ENCODE results near the gene SPATS2.

SPATS2 gene

GRCh38 chr12:49557917-49558215, 190.6 kb downstream of the SPATS2 start:
- no peak for DNase-seq (ENCODE audit: low read depth, low spot score)
- no peak overlapping the region for H3K4me3 ChIP-seq (ENCODE audit: low read length)

- DNase-seq (ENCODE audit: low read depth, low spot score) = no peak
- H3K4me3 ChIP-seq (ENCODE audit: low read length) = no peak overlapping the region
Measured at GRCh38 chr12:49558526-49558925, 191.3 kb downstream of the SPATS2 start.

GRCh38 chr12:49559011-49559675, 191.9 kb downstream of the SPATS2 start:
- no peak overlapping the region for H3K4me3 ChIP-seq (ENCODE audit: low read length)
- no peak for DNase-seq (ENCODE audit: low read depth, low spot score)

GRCh38 chr12:49560695-49561094, 193.4 kb downstream of the SPATS2 start:
- DNase-seq (ENCODE audit: low read depth, low spot score) = no peak

GRCh38 chr12:49562233-49562632, 195.0 kb downstream of the SPATS2 start:
- DNase-seq (ENCODE audit: low read depth, low spot score) = no peak
- no peak overlapping the region for H3K4me3 ChIP-seq (ENCODE audit: low read length)

More at GRCh38 chr12:49560695-49561094, 193.4 kb downstream of the SPATS2 start:
- no peak overlapping the region for H3K4me3 ChIP-seq (ENCODE audit: low read length)

- no peak for DNase-seq (ENCODE audit: low read depth, low spot score)
Measured at GRCh38 chr12:49562831-49563230, 195.6 kb downstream of the SPATS2 start.

GRCh38 chr12:49563951-49564685, 196.9 kb downstream of the SPATS2 start:
- H3K4me3 ChIP-seq (ENCODE audit: low read length) = no peak overlapping the region
- no peak for DNase-seq (ENCODE audit: low read depth, low spot score)

More at GRCh38 chr12:49562831-49563230, 195.6 kb downstream of the SPATS2 start:
- no peak overlapping the region for H3K4me3 ChIP-seq (ENCODE audit: low read length)

GRCh38 chr12:49564686-49565405, 197.6 kb downstream of the SPATS2 start:
- peak; percentile 32 for DNase-seq (ENCODE audit: low read depth, low spot score)
- H3K4me3 ChIP-seq (ENCODE audit: low read length) = no peak overlapping the region

- H3K4me3 ChIP-seq (ENCODE audit: low read length) = no peak overlapping the region
- no peak for DNase-seq (ENCODE audit: low read depth, low spot score)
Measured at GRCh38 chr12:49565406-49566265, 198.4 kb downstream of the SPATS2 start.

GRCh38 chr12:49566361-49566760, 199.1 kb downstream of the SPATS2 start:
- no peak for DNase-seq (ENCODE audit: low read depth, low spot score)

GRCh38 chr12:49567302-49567610, 200.0 kb downstream of the SPATS2 start:
- DNase-seq (ENCODE audit: low read depth, low spot score) = no peak
- H3K4me3 ChIP-seq (ENCODE audit: low read length) = peak overlapping the region; percentile 62

More at GRCh38 chr12:49566361-49566760, 199.1 kb downstream of the SPATS2 start:
- no peak overlapping the region for H3K4me3 ChIP-seq (ENCODE audit: low read length)

GRCh38 chr12:49567611-49568441, 200.6 kb downstream of the SPATS2 start, which contains the start of gene MCRS1:
MCRS1 (minus strand) TSS chr12:49568142; CDS start chr12:49566731, 1,411 bp downstream.
- DNase-seq (ENCODE audit: low read depth, low spot score) = peak; percentile 93
- peak within 1 kb of the TSS; percentile 62 for H3K4me3 ChIP-seq (ENCODE audit: low read length)

- no peak for DNase-seq (ENCODE audit: low read depth, low spot score)
- peak overlapping the region; percentile 62 for H3K4me3 ChIP-seq (ENCODE audit: low read length)
Measured at GRCh38 chr12:49568442-49569162, 201.3 kb downstream of the SPATS2 start.

Data from Jurkat, Clone E6-1 (cell line).